Measurements from ENCODE around the gene TTLL8.

Gene TTLL8

DNA sequence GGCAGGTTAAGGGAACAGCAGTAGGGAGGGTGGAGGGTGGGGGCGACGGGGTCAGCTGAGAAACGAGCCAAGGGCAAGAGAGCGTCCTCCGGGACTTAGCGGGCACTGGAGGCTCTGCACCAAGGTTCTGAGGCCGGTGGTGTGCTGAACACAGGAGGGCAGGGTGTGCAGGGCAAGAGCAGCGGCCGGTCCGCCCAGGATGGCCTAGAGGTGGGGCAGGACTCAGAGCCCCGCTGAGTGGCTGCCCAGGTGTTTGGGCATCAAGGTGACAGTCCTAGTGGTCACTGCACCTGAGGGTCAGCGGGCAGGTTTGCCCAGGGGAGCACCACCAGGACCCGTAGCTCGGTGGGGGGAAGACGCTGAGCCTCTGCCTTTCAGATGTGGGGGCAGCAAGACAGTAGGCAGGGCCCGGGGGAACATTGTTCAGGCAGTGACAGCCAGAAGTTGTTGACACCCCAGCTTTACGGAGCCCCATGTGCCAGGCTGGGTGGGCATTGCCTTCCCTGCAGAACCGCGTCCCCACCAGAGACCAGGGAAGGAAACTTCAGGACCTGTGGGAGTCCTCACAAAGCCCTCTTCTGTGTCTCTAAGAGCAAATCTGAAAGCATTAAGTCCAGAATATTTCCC is 4.5 kb upstream of the TTLL8 start:
- H3K4me3 ChIP-seq (IDR thresholded peaks at IDR 0.05; ENCODE audit: insufficient read depth, low read depth, low read length) = no peak overlapping the region
- no peak overlapping the region for H3K9ac ChIP-seq
- TF ChIP-seq, protein P1, sequence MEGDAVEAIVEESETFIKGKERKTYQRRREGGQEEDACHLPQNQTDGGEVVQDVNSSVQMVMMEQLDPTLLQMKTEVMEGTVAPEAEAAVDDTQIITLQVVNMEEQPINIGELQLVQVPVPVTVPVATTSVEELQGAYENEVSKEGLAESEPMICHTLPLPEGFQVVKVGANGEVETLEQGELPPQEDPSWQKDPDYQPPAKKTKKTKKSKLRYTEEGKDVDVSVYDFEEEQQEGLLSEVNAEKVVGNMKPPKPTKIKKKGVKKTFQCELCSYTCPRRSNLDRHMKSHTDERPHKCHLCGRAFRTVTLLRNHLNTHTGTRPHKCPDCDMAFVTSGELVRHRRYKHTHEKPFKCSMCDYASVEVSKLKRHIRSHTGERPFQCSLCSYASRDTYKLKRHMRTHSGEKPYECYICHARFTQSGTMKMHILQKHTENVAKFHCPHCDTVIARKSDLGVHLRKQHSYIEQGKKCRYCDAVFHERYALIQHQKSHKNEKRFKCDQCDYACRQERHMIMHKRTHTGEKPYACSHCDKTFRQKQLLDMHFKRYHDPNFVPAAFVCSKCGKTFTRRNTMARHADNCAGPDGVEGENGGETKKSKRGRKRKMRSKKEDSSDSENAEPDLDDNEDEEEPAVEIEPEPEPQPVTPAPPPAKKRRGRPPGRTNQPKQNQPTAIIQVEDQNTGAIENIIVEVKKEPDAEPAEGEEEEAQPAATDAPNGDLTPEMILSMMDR (conservative IDR thresholded peaks at IDR 0.05; ENCODE audit: low read depth, low read length) = no peak
- H3K4me2 ChIP-seq = no peak overlapping the region
- no peaks in the 10 kb centered on the region for H4K20me1 ChIP-seq (ENCODE audit: insufficient read depth)
- no peaks in the 10 kb centered on the region for H3K79me2 ChIP-seq (ENCODE audit: insufficient read depth, low read depth)
- H3K4me1 ChIP-seq (ENCODE audit: low read depth, poor library complexity, severe bottlenecking) = no peaks in the 10 kb centered on the region
- H3K27me3 ChIP-seq (ENCODE audit: insufficient read depth, low read depth) = no peaks in the 10 kb centered on the region; the same call in 1 of the 2 replicates
- no peak overlapping the region for H3K27ac ChIP-seq
- no peak overlapping the region for H2AFZ ChIP-seq (ENCODE audit: low read depth)
- no peaks in the 10 kb centered on the region for H3K36me3 ChIP-seq (ENCODE audit: insufficient read depth)

DNA sequence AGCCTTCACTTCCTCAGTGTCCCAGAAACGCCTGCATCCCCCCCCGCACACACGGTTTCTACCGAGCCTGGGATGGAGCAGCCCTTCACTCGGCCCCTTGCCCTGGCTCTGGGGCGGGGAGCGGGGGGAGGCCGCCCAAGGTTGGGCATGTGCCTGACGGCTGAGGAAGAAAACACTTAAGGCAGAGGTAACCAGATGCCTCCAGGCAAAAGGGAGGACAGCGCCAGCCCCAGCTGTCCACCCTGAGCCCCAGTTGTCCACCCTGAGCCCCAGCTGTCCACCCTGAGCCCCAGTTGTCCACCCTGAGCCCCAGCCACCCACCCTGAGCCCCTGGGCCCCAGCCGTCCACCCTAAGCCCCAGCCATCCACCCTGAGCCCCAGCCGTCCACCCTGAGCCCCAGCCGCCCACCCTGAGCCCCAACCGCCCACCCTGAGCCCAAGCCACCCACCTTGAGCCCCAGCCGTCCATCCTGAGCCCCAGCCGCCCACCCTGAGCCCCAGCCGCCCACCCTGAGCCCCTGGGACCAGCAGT is 3.8 kb upstream of the TTLL8 start:
- no peak overlapping the region for H3K4me3 ChIP-seq (IDR thresholded peaks at IDR 0.05; ENCODE audit: insufficient read depth, low read depth, low read length)
- H3K27me3 ChIP-seq (ENCODE audit: insufficient read depth, low read depth) = no peaks in the 10 kb centered on the region; the same call in 1 of the 2 replicates
- H3K36me3 ChIP-seq (ENCODE audit: insufficient read depth) = no peaks in the 10 kb centered on the region
- no peaks in the 10 kb centered on the region for H3K79me2 ChIP-seq (ENCODE audit: insufficient read depth, low read depth)
- H3K9ac ChIP-seq = no peak overlapping the region
- no peaks in the 10 kb centered on the region for H3K4me1 ChIP-seq (ENCODE audit: low read depth, poor library complexity, severe bottlenecking)
- H3K4me2 ChIP-seq = no peak overlapping the region
- H2AFZ ChIP-seq (ENCODE audit: low read depth) = no peak overlapping the region
- TF ChIP-seq, protein P1 (conservative IDR thresholded peaks at IDR 0.05; ENCODE audit: low read depth, low read length) = no peak
- H3K27ac ChIP-seq = no peak overlapping the region
- H4K20me1 ChIP-seq (ENCODE audit: insufficient read depth) = no peaks in the 10 kb centered on the region

DNA sequence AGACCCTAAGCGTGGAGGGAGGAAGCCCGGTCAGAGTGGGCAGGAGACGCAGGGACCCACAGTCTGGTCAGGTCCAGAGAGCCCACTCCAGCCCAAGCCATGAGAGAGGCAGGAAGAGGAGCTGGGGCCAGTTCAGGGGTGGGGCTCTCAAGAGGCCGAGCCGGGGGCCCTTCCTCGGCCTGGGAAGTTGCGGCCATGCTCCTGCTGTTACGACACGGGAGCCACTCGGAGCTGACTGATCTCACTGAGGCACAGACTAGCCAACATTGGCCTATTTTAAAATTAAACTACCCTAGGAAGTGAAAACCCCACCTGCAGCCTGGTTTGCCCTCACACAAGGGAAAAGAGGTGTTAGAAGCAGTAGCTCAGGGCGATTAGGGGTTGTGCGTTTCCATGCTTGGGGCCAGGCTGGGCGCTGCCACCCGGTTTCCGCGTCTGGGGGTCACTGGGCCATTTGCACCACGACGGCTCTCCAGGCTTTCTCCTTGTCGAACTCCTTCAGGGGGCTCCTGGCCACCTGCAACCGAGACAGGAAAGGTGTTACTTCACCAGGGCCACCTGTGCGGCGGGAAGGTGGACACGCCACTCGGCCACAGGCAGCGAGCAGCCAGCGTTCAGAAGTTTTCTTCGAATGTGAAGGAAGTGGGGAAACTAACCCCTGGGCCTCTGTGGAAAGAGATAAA is 3.2 kb upstream of the TTLL8 start:
- Histone ChIP-seq H3K9ac (no peak overlapping the region), H3K4me1 (ENCODE audit: low read depth, poor library complexity, severe bottlenecking) (no peaks in the 10 kb centered on the region), H3K4me2 (no peak overlapping the region), H4K20me1 (ENCODE audit: insufficient read depth) (no peaks in the 10 kb centered on the region), H3K27ac (no peak overlapping the region), H3K4me3 (IDR thresholded peaks at IDR 0.05; ENCODE audit: insufficient read depth, low read depth, low read length) (no peak overlapping the region), H3K79me2 (ENCODE audit: insufficient read depth, low read depth) (no peaks in the 10 kb centered on the region), H3K27me3 (ENCODE audit: insufficient read depth, low read depth) (no peaks in the 10 kb centered on the region), H3K36me3 (ENCODE audit: insufficient read depth) (no peaks in the 10 kb centered on the region), H2AFZ (ENCODE audit: low read depth) (no peak overlapping the region)
- TF ChIP-seq, protein P1 (conservative IDR thresholded peaks at IDR 0.05; ENCODE audit: low read depth, low read length) = no peak

DNA sequence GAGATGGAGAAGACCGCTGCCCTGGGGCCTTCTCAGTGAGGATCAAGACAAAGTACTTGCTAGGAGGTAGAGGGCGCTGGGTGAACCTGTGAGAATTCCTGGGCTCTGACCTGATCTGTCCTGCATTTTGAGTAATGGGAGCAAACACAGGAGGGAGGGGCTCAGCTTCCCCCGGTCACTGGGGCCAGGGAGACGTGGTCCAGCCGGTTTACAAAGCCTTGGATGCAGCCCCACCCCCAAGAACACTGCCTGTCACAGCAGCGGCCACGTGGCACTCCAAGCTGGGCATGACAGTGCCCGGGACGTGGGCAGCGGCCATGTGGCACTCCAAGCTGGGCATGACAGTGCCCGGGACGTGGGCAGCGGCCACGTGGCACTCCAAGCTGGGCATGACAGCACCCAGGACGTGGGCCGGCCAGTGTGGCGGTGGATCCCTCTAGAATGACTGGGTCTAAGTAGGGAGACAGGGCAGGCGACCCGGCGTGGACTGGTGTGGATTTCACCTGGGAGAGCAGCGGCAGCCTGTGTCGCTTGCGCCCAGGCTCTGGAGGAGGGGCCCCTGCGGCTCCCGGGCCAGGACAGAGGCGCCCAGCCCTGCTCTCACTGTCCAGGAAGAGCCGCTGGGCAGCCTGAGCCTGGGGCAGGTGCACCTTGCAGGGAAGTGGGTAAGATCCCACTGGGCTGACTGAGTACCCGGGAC is 2.5 kb upstream of the TTLL8 start:
- Histone ChIP-seq H3K79me2 (ENCODE audit: insufficient read depth, low read depth) (no peaks in the 10 kb centered on the region), H3K9ac (no peak overlapping the region), H3K36me3 (ENCODE audit: insufficient read depth) (no peaks in the 10 kb centered on the region), H3K4me3 (IDR thresholded peaks at IDR 0.05; ENCODE audit: insufficient read depth, low read depth, low read length) (no peak overlapping the region), H2AFZ (ENCODE audit: low read depth) (no peak overlapping the region), H3K4me2 (no peak overlapping the region), H4K20me1 (ENCODE audit: insufficient read depth) (no peaks in the 10 kb centered on the region), H3K27me3 (ENCODE audit: insufficient read depth, low read depth) (no peaks in the 10 kb centered on the region), H3K27ac (no peak overlapping the region), H3K4me1 (ENCODE audit: low read depth, poor library complexity, severe bottlenecking) (no peaks in the 10 kb centered on the region)
- TF ChIP-seq, protein P1 (conservative IDR thresholded peaks at IDR 0.05; ENCODE audit: low read depth, low read length) = no peak
